Skeletal muscle tissue (tissue), 4 donors: ENCODE results near the gene DRD3. TPM values are rescaled to one million over a fixed set of nuclear protein-coding genes. Genes with fewer than 3 reads are reported as not detected.

Experiments used
- H3K27ac ChIP-seq: one replicate; pipeline ENCODE4 v1.7.0; 2013; ENCODE audit warnings: mild to moderate bottlenecking, low read depth, low read length, inconsistent platforms
- H3K27me3 ChIP-seq, 3 donors: one replicate each; pipeline ENCODE4 v1.7.0; 2013; ENCODE audit warnings: low read length in 3 of 3; ENCODE audit not compliant: control insufficient read depth in 3 of 3, insufficient read depth in 3 of 3
- H3K36me3 ChIP-seq, 3 donors: one replicate each; pipeline ENCODE4 v1.7.0; 2013; ENCODE audit warnings: low read length in 3 of 3; ENCODE audit not compliant: control insufficient read depth in 3 of 3, insufficient read depth in 3 of 3
- H3K4me1 ChIP-seq, 3 donors: one replicate each; pipeline ENCODE4 v1.7.0; 2013; ENCODE audit warnings: low read length in 3 of 3, mild to moderate bottlenecking in 3 of 3; ENCODE audit not compliant: control insufficient read depth in 3 of 3, insufficient read depth in 3 of 3
- H3K4me3 ChIP-seq, 3 donors: one replicate each; pipeline ENCODE4 v1.7.0; 2013; ENCODE audit warnings: low read length in 3 of 3
- H3K9ac ChIP-seq, 3 donors: one replicate each; pipeline ENCODE4 v1.7.0; 2013; ENCODE audit warnings: low read length in 3 of 3, mild to moderate bottlenecking in 3 of 3, moderate library complexity in 2 of 3, low read depth in 1 of 3
- H3K9me3 ChIP-seq, 3 donors: one replicate each; pipeline ENCODE4 v1.7.0; 2013; ENCODE audit warnings: low read length in 3 of 3; ENCODE audit not compliant: control insufficient read depth in 3 of 3
- total RNA-seq: library from RNA; depleted of rRNA; stranded (reverse); fragments of >200 nt; gene quantifications from one replicate; pipeline ENCODE4 v1.2.3, GENCODE V29; 2014
- donor health status: Osteomylitis.

The DRD3 gene
- total RNA-seq, 1 donor from 2014 or later: not detected

DNA sequence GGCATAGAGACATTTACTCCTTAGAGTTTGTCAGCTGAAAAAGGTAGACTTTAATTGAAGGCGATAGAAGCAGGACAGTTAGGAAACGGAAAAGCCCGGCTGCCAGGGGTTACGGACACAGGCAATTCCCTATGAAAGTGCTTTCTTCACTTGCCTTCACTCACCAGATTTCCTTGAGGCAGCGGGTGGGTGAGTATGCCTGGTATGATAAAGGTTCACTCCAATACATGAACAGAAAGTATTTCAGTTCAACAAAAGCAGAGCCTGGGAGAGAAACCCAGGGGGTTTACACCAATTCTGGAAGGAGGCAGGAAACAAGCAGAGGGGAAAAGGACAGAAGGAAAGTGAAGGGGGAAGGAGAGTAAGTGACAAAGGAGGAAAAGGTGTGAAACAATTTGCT, 68.4 kb downstream of the DRD3 start:
- Histone ChIP-seq H3K4me1 (no peaks in the 10 kb centered on the region), H3K27me3 (no peaks in the 10 kb centered on the region), H3K36me3 (no peaks in the 10 kb centered on the region), H3K9me3 (no peaks in the 10 kb centered on the region), H3K27ac (no peak overlapping the region), H3K4me3 (no peak overlapping the region), H3K9ac (no peak overlapping the region)

GRCh38 chr3:114108137-114108536, 70.7 kb downstream of the DRD3 start:
- Histone ChIP-seq H3K27ac (no peak overlapping the region), H3K36me3 (no peaks in the 10 kb centered on the region), H3K9ac (no peak overlapping the region), H3K4me1 (no peaks in the 10 kb centered on the region), H3K9me3 (no peaks in the 10 kb centered on the region), H3K4me3 (no peak overlapping the region), H3K27me3 (no peaks in the 10 kb centered on the region)

DNA sequence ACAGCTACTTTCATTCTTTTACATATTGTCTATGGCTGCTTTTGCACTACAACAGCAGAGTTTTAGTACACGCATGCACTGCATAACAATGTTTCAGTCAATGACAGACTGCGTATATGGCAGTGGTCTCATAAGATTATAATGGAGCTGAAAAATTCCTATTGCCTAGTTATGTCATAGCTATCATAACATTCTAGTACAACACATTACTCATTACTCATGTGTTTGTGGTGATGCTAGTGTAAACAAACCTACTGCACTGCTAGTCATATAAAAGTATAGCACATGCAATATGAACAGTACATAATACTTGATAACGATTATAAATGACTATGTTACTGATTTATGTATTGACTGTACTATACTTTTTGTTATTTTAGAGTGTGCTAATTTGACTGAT, 74.4 kb downstream of the DRD3 start:
- H3K4me3 ChIP-seq: no peak overlapping the region
- H3K27ac ChIP-seq: no peak overlapping the region
- no peaks in the 10 kb centered on the region for H3K9me3 ChIP-seq
- no peaks in the 10 kb centered on the region for H3K4me1 ChIP-seq
- no peaks in the 10 kb centered on the region for H3K36me3 ChIP-seq
- H3K27me3 ChIP-seq: no peaks in the 10 kb centered on the region
- no peak overlapping the region for H3K9ac ChIP-seq

- H3K4me1 ChIP-seq: no peaks in the 10 kb centered on the region
- no peak overlapping the region for H3K9ac ChIP-seq
- H3K36me3 ChIP-seq: no peaks in the 10 kb centered on the region
- no peaks in the 10 kb centered on the region for H3K27me3 ChIP-seq
- no peak overlapping the region for H3K4me3 ChIP-seq
- no peak overlapping the region for H3K27ac ChIP-seq
- H3K9me3 ChIP-seq: no peaks in the 10 kb centered on the region
Measured at GRCh38 chr3:114103858-114104257, 75.0 kb downstream of the DRD3 start.

DNA sequence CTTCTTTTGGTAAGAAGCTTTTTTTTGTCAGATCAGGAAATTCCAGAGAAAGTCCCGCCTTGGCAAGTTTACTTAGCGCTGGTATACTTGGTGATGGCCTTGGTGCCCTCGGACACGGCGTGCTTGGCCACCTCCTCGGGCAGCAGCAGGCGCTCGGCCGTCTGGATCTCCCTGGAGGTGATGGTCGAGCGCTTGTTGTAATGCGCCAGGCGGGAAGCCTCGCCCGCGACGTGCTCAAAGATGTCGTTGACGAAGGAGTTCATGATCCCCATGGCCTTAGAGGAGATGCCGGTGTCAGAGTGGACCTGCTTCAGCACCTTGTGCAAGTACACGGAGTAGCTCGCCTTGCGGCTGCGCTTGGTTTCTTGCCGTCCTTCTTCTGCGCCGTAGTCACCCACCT, 75.7 kb downstream of the DRD3 start:
- H3K27ac ChIP-seq: no peak overlapping the region
- no peaks in the 10 kb centered on the region for H3K27me3 ChIP-seq
- H3K4me1 ChIP-seq: no peaks in the 10 kb centered on the region
- H3K9ac ChIP-seq: no peak overlapping the region
- no peaks in the 10 kb centered on the region for H3K36me3 ChIP-seq
- no peaks in the 10 kb centered on the region for H3K9me3 ChIP-seq
- H3K4me3 ChIP-seq: no peak overlapping the region

DNA sequence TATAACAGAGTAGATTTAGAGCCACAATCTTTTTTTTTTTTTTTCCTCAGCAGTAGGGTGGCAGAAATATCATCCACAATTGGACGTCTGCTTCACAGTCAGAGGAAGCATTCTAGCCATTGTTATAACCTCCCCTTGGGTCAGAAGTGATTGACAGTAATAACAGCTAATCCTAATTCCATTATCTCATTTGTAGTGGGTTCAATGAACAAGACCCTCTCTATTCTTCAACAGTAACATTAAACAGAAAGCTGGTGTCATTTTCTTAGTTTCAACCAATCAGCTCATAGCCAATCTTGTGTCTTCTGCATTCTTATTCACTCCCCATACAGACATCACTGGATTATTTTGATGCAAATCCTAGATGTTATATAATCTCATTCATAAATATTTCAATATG, 77.8 kb downstream of the DRD3 start:
- Histone ChIP-seq H3K4me1 (no peaks in the 10 kb centered on the region), H3K9ac (no peak overlapping the region), H3K9me3 (no peaks in the 10 kb centered on the region), H3K27me3 (no peaks in the 10 kb centered on the region), H3K4me3 (no peak overlapping the region), H3K36me3 (no peaks in the 10 kb centered on the region), H3K27ac (no peak overlapping the region)

DNA sequence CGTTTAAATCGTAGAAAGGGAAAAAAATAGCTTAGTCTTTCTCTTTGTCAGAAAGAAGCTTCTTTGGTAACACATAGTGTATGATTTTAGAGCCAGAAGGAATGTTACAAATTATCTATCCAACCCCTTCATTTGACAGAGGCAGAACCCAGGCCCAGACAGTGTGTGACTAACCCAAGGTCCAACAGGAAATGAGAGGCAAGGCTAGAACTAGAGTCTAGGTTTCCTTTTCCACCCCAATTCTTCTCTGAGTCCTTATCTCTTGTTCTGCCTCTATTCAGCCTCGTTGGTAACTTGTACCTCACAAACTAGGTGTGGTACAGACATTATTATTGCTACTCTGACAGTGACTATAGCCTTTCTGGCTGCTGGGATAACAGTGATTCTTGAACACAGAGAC, 83.1 kb downstream of the DRD3 start:
- Histone ChIP-seq H3K9ac (no peak overlapping the region), H3K27me3 (no peaks in the 10 kb centered on the region), H3K36me3 (no peaks in the 10 kb centered on the region), H3K4me3 (no peak overlapping the region), H3K4me1 (peaks cover 0 to 4% (median 0%) of the 10 kb centered on the region in 3 donors), H3K27ac (no peak overlapping the region), H3K9me3 (no peaks in the 10 kb centered on the region)

- Histone ChIP-seq H3K4me1 (peaks cover 0 to 4% (median 0%) of the 10 kb centered on the region in 3 donors), H3K27ac (no peak overlapping the region), H3K9me3 (no peaks in the 10 kb centered on the region), H3K36me3 (no peaks in the 10 kb centered on the region), H3K4me3 (no peak overlapping the region), H3K27me3 (no peaks in the 10 kb centered on the region), H3K9ac (no peak overlapping the region)
Measured at GRCh38 chr3:114093596-114093995, 85.3 kb downstream of the DRD3 start.

- H3K4me3 ChIP-seq: no peak overlapping the region
- no peak overlapping the region for H3K27ac ChIP-seq
- H3K36me3 ChIP-seq: no peaks in the 10 kb centered on the region
- no peaks in the 10 kb centered on the region for H3K27me3 ChIP-seq
- peaks cover 0 to 4% (median 0%) of the 10 kb centered on the region in 3 donors for H3K4me1 ChIP-seq
- no peak overlapping the region for H3K9ac ChIP-seq
- H3K9me3 ChIP-seq: no peaks in the 10 kb centered on the region
Measured at GRCh38 chr3:114093016-114093380, 85.9 kb downstream of the DRD3 start.

GRCh38 chr3:114092151-114093015, 86.5 kb downstream of the DRD3 start:
- Histone ChIP-seq H3K9me3 (no peaks in the 10 kb centered on the region), H3K9ac (no peak overlapping the region), H3K4me3 (no peak overlapping the region), H3K27me3 (no peaks in the 10 kb centered on the region), H3K27ac (no peak overlapping the region), H3K4me1 (peaks cover 0 to 4% (median 0%) of the 10 kb centered on the region in 3 donors), H3K36me3 (peaks cover 0 to 3% (median 0%) of the 10 kb centered on the region in 3 donors)
